PC-3 (cell line): ENCODE measurements around the gene NACC1. TPM values are rescaled to one million over a fixed set of nuclear protein-coding genes. Genes with fewer than 3 reads are reported as not detected.

Source experiments
- ATAC-seq: fragments of 200-7000 bp; cut with Tn5 transposase; 2 replicates; pipeline ENCODE4 v1.9.1; 2020; ENCODE audit warnings: mild to moderate bottlenecking, moderate library complexity
- BruUV-seq: library from RNA; stranded (reverse); fragments of 400-500 nt; replicated peaks from 2 replicates; lab custom pipeline; 2021; lab: Mats Ljungman, UMichigan
- CTCF ChIA-PET: fragments of 300-600 bp; sonication (Branson Sonifier 250); formaldehyde crosslinking; loops from one replicate; lab custom pipeline; 2022; ENCODE audit warnings: antibody characterized with exemption; lab: Charles Lee
- POLR2A ChIA-PET: fragments of 300-600 bp; sonication (Branson Sonifier 250); formaldehyde crosslinking; loops from one replicate; lab custom pipeline; 2022; ENCODE audit warnings: antibody characterized with exemption; ENCODE audit not compliant: unreplicated experiment; lab: Charles Lee
- DNase-seq: peaks from one replicate; pipeline ENCODE4 v3.0.0-alpha.2; 2015
- H2AFZ ChIP-seq: fragments of 300-600 bp; sonication (generic); 2 replicates; pipeline ENCODE4 v1.6.0; 2016; ENCODE audit warnings: antibody characterized with exemption, low read length
- H3F3A ChIP-seq: fragments of 300-600 bp; sonication (generic); one replicate; pipeline ENCODE4 v1.6.0; 2017; ENCODE audit warnings: antibody characterized with exemption, low read length, control low read depth, mild to moderate bottlenecking; ENCODE audit not compliant: unreplicated experiment
- H3K27ac ChIP-seq: fragments of 300-600 bp; sonication (generic); 2 replicates; pipeline ENCODE4 v1.5.1; 2016; ENCODE audit warnings: mild to moderate bottlenecking, low read length
- H3K27me3 ChIP-seq: fragments of 300-600 bp; sonication (generic); 2 replicates; pipeline ENCODE4 v1.6.1; 2016; ENCODE audit warnings: low read length, mixed read lengths
- H3K36me3 ChIP-seq: fragments of 300-600 bp; sonication (generic); 2 replicates; pipeline ENCODE4 v1.6.1; 2016; ENCODE audit warnings: low read depth, mixed run types, low read length, mixed read lengths
- H3K4me1 ChIP-seq: fragments of 300-600 bp; sonication (generic); 2 replicates; pipeline ENCODE4 v1.5.1; 2016; ENCODE audit warnings: low read length; ENCODE audit not compliant: insufficient read depth
- H3K4me2 ChIP-seq: fragments of 300-600 bp; sonication (generic); 2 replicates; pipeline ENCODE4 v1.6.0; 2016; ENCODE audit warnings: low read length
- H3K4me3 ChIP-seq: fragments of 300-600 bp; sonication (generic); 2 replicates; pipeline ENCODE4 v1.5.1; 2016; ENCODE audit warnings: mild to moderate bottlenecking, low read length, mixed read lengths
- H3K79me2 ChIP-seq: fragments of 300-600 bp; sonication (generic); 2 replicates; pipeline ENCODE4 v1.6.1; 2017; ENCODE audit warnings: low read length, mixed read lengths
- H3K9ac ChIP-seq: fragments of 300-600 bp; sonication (generic); 2 replicates; pipeline ENCODE4 v1.6.0; 2016; ENCODE audit warnings: mild to moderate bottlenecking, low read length
- H3K9me2 ChIP-seq: fragments of 300-600 bp; sonication (generic); replicated peaks from 2 replicates; pipeline ENCODE4 v1.6.1; 2016; ENCODE audit warnings: mixed run types, low read length, mixed read lengths
- H3K9me3 ChIP-seq: fragments of 300-600 bp; sonication (generic); 2 replicates; pipeline ENCODE4 v1.6.1; 2016; ENCODE audit warnings: low read length, mixed read lengths
- H4K20me1 ChIP-seq: fragments of 300-600 bp; sonication (generic); 2 replicates; pipeline ENCODE4 v1.6.1; 2016; ENCODE audit warnings: low read length, mixed read lengths
- CTCF ChIP-seq: fragments of 300-600 bp; sonication (generic); conservative IDR thresholded peaks from 2 replicates; pipeline ENCODE4 v1.5.1; 2017; ENCODE audit warnings: antibody characterized with exemption, low read depth, mild to moderate bottlenecking, low read length
- EZH2 ChIP-seq: fragments of 300-600 bp; sonication (generic); IDR thresholded peaks from one replicate; pipeline ENCODE4 v1.6.1; 2017; ENCODE audit warnings: antibody characterized with exemption, mild to moderate bottlenecking, low read length; ENCODE audit not compliant: unreplicated experiment
- EZH2phosphoT487 ChIP-seq: fragments of 300-600 bp; sonication (generic); IDR thresholded peaks from 2 replicates; pipeline ENCODE4 v1.6.1; 2018; ENCODE audit warnings: mild to moderate bottlenecking, antibody characterized with exemption, low read length, borderline replicate concordance
- intact Hi-C: fragments of 100-400 bp; cut with micrococcal nuclease; formaldehyde crosslinking; loops from 2 replicates; pipeline ENCODE4 v1.9.0; 2023
- total RNA-seq: library from RNA; depleted of rRNA; stranded (reverse); fragments of >200 nt; gene quantifications from 2 replicates; pipeline ENCODE4 v1.2.3, GENCODE V29; 2014

The NACC1 gene
- total RNA-seq, 1 experiment from 2014 or later, result 266 TPM

- no peak for DNase-seq
- ATAC-seq, result no peak
- Histone ChIP-seq H3K9ac (no peak overlapping the region), H3K4me3 (no peak overlapping the region), H2AFZ (no peak overlapping the region), H3K4me1 (no peaks in the 10 kb centered on the region), H4K20me1 (no peaks in the 10 kb centered on the region), H3K4me2 (no peak overlapping the region), H3K27me3 (no peaks in the 10 kb centered on the region), H3K9me2 (no peaks in the 10 kb centered on the region), H3K9me3 (no peaks in the 10 kb centered on the region), H3F3A (no peaks in the 10 kb centered on the region), H3K36me3 (peaks cover 8% of the 10 kb centered on the region; the same call in 1 of the 2 replicates), H3K27ac (no peak overlapping the region), H3K79me2 (peaks cover 4% of the 10 kb centered on the region; the same call in 1 of the 2 replicates)
- TF ChIP-seq CTCF, result no peak
- TF ChIP-seq EZH2, result no peak
- ChIA-PET POLR2A (no interaction called here), CTCF (no interaction called here)
- intact Hi-C loops, result no loop called here
- no TSS peak for BruUV-seq
Observed at GRCh38 chr19:13070425-13071140, 47.5 kb upstream of the NACC1 start.

GRCh38 chr19:13071444-13072187 is 46.4 kb upstream of the NACC1 start:
- no peaks in the 10 kb centered on the region for H3K27me3 ChIP-seq
- H3K79me2 ChIP-seq, result peaks cover under 1% of the 10 kb centered on the region; the same call in 1 of the 2 replicates
- H3K9me3 ChIP-seq, result no peaks in the 10 kb centered on the region
- H3K4me2 ChIP-seq, result no peak overlapping the region
- intact Hi-C loops, result no loop called here
- ChIA-PET POLR2A (interaction anchor here (0.5 kb wide), 1 partner anchor 1347 kb away, joined by 13 read pairs; no protein-coding TSS in a partner anchor), CTCF (no interaction called here)
- no peak overlapping the region for H3K27ac ChIP-seq
- H3K36me3 ChIP-seq, result peaks cover 12% of the 10 kb centered on the region; the same call in 1 of the 2 replicates
- H3K4me3 ChIP-seq, result no peak overlapping the region
- no peaks in the 10 kb centered on the region for H4K20me1 ChIP-seq
- DNase-seq, result no peak
- H3K9me2 ChIP-seq, result no peaks in the 10 kb centered on the region
- no peaks in the 10 kb centered on the region for H3K4me1 ChIP-seq
- no peak overlapping the region for H2AFZ ChIP-seq
- no TSS peak for BruUV-seq
- H3K9ac ChIP-seq, result no peak overlapping the region
- no peak for TF ChIP-seq EZH2phosphoT487
- TF ChIP-seq EZH2, result no peak
- no peak for TF ChIP-seq CTCF
- ATAC-seq, result no peak
- no peaks in the 10 kb centered on the region for H3F3A ChIP-seq
